ENCODE data around the gene GRID1.

- TF ChIP-seq GATA3 (IDR thresholded peaks at IDR 0.05; ENCODE audit: low read depth, low read length): no peak
- no peak for TF ChIP-seq GATA2 (IDR thresholded peaks at IDR 0.05; ENCODE audit: low read depth, low read length)
These were observed 119.5 kb downstream of the GRID1 start for GRCh38 chr10:86247073-86247472.

Measured in SH-SY5Y (cell line).